GM19438 (cell line): ENCODE data around the gene PAQR8.

ENCODE experiments used
- ATAC-seq: cut with Tn5 transposase; IDR thresholded peaks from one replicate; pipeline ENCODE4 v1.9.1; 2021; ENCODE audit warnings: low read depth; ENCODE audit not compliant: unreplicated experiment

Gene PAQR8

DNA sequence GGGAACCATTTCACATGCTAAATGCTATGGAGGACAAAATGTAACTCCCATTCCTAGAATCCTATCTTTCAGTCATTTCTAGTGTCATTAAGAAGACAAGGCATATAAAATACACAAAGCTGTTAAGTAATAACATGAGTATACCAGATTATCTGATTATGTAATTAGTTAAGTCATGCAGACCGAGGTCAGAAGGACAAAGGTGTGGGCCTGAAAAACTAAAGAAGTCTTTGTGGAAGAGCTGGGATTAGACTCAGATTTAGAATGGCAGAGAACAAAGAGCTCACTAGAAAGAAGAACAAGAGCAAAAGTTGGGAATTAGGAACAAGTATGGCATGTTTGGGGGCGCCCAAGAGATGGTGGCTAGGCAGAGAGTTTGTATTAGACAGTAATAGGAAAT, 95.1 kb downstream of the PAQR8 start:
- no peak for ATAC-seq
